Panc1 (cell line): ENCODE data around the gene SRCAP.

Experiments
- POLR2AphosphoS5 ChIP-seq: IDR thresholded peaks from 2 replicates; pipeline ENCODE4 v1.6.1; 2012; ENCODE audit warnings: mild to moderate bottlenecking, low read depth, low read length, moderate library complexity
- SIN3A ChIP-seq: IDR thresholded peaks from 2 replicates; pipeline ENCODE4 v1.6.1; 2012; ENCODE audit warnings: low read depth, mild to moderate bottlenecking, low read length, moderate library complexity, borderline replicate concordance; ENCODE audit not compliant: insufficient read depth
- TF ChIP-seq, protein P1 (sequence below): fragments of 450-650 bp; IDR thresholded peaks from 2 replicates; pipeline ENCODE4 v1.5.1; 2017; ENCODE audit warnings: mild to moderate bottlenecking
- TF ChIP-seq, protein P2 (sequence below), 2 experiments: IDR thresholded peaks; 2 replicates each; pipeline ENCODE4 v1.6.1; 2011 to 2012; ENCODE audit warnings: low read depth in 2 of 2, control low read depth in 1 of 2, low read length in 1 of 2, mild to moderate bottlenecking in 1 of 2, moderate library complexity in 1 of 2; ENCODE audit not compliant: insufficient read depth in 1 of 2

DNA sequence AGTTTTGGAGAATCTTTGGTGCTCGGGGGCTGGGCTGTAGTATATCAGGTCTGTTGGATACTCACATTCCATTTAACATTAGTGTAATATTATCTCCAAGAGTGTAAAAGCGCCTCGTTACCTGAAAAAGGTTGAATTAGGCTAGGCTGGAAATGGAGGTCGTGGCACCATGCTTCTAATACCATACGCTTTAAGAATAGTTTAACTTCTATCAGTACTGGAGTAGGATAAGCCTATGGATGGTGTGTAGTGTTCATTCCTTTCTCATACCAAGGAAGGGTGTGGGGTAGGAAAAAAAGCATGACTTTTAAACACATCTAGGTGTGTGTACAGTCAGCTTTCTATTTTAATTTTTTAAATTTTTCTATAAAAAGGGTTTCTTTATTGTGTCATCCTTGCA lies 2.0 kb downstream of the SRCAP start:
- TF ChIP-seq, protein P1, sequence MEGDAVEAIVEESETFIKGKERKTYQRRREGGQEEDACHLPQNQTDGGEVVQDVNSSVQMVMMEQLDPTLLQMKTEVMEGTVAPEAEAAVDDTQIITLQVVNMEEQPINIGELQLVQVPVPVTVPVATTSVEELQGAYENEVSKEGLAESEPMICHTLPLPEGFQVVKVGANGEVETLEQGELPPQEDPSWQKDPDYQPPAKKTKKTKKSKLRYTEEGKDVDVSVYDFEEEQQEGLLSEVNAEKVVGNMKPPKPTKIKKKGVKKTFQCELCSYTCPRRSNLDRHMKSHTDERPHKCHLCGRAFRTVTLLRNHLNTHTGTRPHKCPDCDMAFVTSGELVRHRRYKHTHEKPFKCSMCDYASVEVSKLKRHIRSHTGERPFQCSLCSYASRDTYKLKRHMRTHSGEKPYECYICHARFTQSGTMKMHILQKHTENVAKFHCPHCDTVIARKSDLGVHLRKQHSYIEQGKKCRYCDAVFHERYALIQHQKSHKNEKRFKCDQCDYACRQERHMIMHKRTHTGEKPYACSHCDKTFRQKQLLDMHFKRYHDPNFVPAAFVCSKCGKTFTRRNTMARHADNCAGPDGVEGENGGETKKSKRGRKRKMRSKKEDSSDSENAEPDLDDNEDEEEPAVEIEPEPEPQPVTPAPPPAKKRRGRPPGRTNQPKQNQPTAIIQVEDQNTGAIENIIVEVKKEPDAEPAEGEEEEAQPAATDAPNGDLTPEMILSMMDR: no peak
- TF ChIP-seq SIN3A (no peak), POLR2AphosphoS5 (no peak)
- TF ChIP-seq, protein P2, sequence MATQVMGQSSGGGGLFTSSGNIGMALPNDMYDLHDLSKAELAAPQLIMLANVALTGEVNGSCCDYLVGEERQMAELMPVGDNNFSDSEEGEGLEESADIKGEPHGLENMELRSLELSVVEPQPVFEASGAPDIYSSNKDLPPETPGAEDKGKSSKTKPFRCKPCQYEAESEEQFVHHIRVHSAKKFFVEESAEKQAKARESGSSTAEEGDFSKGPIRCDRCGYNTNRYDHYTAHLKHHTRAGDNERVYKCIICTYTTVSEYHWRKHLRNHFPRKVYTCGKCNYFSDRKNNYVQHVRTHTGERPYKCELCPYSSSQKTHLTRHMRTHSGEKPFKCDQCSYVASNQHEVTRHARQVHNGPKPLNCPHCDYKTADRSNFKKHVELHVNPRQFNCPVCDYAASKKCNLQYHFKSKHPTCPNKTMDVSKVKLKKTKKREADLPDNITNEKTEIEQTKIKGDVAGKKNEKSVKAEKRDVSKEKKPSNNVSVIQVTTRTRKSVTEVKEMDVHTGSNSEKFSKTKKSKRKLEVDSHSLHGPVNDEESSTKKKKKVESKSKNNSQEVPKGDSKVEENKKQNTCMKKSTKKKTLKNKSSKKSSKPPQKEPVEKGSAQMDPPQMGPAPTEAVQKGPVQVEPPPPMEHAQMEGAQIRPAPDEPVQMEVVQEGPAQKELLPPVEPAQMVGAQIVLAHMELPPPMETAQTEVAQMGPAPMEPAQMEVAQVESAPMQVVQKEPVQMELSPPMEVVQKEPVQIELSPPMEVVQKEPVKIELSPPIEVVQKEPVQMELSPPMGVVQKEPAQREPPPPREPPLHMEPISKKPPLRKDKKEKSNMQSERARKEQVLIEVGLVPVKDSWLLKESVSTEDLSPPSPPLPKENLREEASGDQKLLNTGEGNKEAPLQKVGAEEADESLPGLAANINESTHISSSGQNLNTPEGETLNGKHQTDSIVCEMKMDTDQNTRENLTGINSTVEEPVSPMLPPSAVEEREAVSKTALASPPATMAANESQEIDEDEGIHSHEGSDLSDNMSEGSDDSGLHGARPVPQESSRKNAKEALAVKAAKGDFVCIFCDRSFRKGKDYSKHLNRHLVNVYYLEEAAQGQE (IDR thresholded peaks at IDR 0.05; ENCODE audit: insufficient read depth in 1 of 2, low read depth in 2 of 2, low read length in 1 of 2): no peak
